MM.1S (cell line): ENCODE measurements around the gene LAMB2.

Experiments used
- EZH2phosphoT487 ChIP-seq: fragments of 300-600 bp; sonication (generic); IDR thresholded peaks from 2 replicates; pipeline ENCODE4 v1.6.1; 2018; ENCODE audit warnings: antibody characterized with exemption, low read length
- TF ChIP-seq, protein P1 (sequence below): fragments of 300-600 bp; sonication (generic); IDR thresholded peaks from 2 replicates; pipeline ENCODE4 v1.5.1; 2016; ENCODE audit warnings: antibody characterized with exemption, low read length, mixed read lengths

DNA sequence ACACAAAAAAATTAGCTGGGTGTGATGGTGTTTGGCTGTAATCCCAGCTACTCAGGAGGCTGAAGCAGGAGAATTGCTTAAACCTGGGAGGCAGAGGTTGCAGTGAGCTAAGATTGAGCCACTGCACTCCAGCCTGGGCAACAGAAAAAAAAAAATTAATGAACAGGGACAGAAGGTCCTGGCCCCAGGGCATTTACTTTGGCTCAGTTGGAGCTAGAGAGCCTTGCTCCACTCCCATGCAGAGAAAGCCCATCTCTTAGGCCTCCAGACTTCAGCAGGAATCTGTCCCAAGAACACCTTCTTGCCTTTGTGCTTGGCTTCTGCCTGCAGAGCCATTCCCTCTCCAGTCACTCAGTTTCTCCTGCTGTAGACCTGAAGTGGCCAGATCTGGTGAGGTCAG lies 47.3 kb upstream of the LAMB2 start:
- TF ChIP-seq, protein P1, sequence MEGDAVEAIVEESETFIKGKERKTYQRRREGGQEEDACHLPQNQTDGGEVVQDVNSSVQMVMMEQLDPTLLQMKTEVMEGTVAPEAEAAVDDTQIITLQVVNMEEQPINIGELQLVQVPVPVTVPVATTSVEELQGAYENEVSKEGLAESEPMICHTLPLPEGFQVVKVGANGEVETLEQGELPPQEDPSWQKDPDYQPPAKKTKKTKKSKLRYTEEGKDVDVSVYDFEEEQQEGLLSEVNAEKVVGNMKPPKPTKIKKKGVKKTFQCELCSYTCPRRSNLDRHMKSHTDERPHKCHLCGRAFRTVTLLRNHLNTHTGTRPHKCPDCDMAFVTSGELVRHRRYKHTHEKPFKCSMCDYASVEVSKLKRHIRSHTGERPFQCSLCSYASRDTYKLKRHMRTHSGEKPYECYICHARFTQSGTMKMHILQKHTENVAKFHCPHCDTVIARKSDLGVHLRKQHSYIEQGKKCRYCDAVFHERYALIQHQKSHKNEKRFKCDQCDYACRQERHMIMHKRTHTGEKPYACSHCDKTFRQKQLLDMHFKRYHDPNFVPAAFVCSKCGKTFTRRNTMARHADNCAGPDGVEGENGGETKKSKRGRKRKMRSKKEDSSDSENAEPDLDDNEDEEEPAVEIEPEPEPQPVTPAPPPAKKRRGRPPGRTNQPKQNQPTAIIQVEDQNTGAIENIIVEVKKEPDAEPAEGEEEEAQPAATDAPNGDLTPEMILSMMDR, result no peak
- TF ChIP-seq EZH2phosphoT487, result no peak
